ENCODE measurements around the gene MPIG6B. TPM values are rescaled to one million over a fixed set of nuclear protein-coding genes. Genes with fewer than 3 reads are reported as not detected.

The MPIG6B gene
- total RNA-seq, 1 donor from 2014 or later: not detected

GRCh38 chr6:31761343-31761742, 38.2 kb downstream of the MPIG6B start:
- Mint-ChIP-seq H3K36me3 (ENCODE audit: low read depth) (peaks cover 61% of the 10 kb centered on the region), H3K27ac (no peak overlapping the region), H3K9me3 (no peaks in the 10 kb centered on the region), H3K4me3 (ENCODE audit: low read depth) (no peak overlapping the region), H3K27me3 (ENCODE audit: low read depth) (no peaks in the 10 kb centered on the region), H3K4me1 (ENCODE audit: low read depth) (peaks cover 6% of the 10 kb centered on the region)
- intact Hi-C loops (cut with micrococcal nuclease): no loop called here
- DNase-seq (ENCODE audit: low spot score): no peak

- Mint-ChIP-seq H3K27me3 (ENCODE audit: low read depth) (no peaks in the 10 kb centered on the region), H3K36me3 (ENCODE audit: low read depth) (peaks cover 64% of the 10 kb centered on the region), H3K27ac (no peak within 1 kb of the TSS), H3K9me3 (no peaks in the 10 kb centered on the region), H3K4me1 (ENCODE audit: low read depth) (peaks cover 6% of the 10 kb centered on the region), H3K4me3 (ENCODE audit: low read depth) (no peak within 1 kb of the TSS)
- intact Hi-C loops (cut with micrococcal nuclease): no loop called here
- DNase-seq (ENCODE audit: low spot score): no peak
Measured at GRCh38 chr6:31762356-31762755, 39.2 kb downstream of the MPIG6B start, which contains the start of gene SAPCD1. Gene SAPCD1, plus strand, starts transcription at chr6:31762656. Its CDS starts 399 bp downstream, at chr6:31763055.

GRCh38 chr6:31762878-31763618, 39.9 kb downstream of the MPIG6B start:
- intact Hi-C loops (cut with micrococcal nuclease): no loop called here
- Mint-ChIP-seq H3K27me3 (ENCODE audit: low read depth) (no peaks in the 10 kb centered on the region), H3K4me1 (ENCODE audit: low read depth) (peaks cover 6% of the 10 kb centered on the region), H3K4me3 (ENCODE audit: low read depth) (no peak overlapping the region), H3K9me3 (no peaks in the 10 kb centered on the region), H3K36me3 (ENCODE audit: low read depth) (peaks cover 65% of the 10 kb centered on the region), H3K27ac (no peak overlapping the region)
- no peak for DNase-seq (ENCODE audit: low spot score)

- DNase-seq (ENCODE audit: low spot score): no peak
- Mint-ChIP-seq H3K27me3 (ENCODE audit: low read depth) (no peaks in the 10 kb centered on the region), H3K36me3 (ENCODE audit: low read depth) (peaks cover 62% of the 10 kb centered on the region), H3K27ac (peak overlapping the region; percentile 28), H3K4me1 (ENCODE audit: low read depth) (peaks cover 6% of the 10 kb centered on the region), H3K4me3 (ENCODE audit: low read depth) (no peak overlapping the region), H3K9me3 (no peaks in the 10 kb centered on the region)
- intact Hi-C loops (cut with micrococcal nuclease): no loop called here
Measured at GRCh38 chr6:31763619-31763940, 40.4 kb downstream of the MPIG6B start.

- no peaks in the 10 kb centered on the region for H3K9me3 Mint-ChIP-seq
- no peaks in the 10 kb centered on the region for H3K27me3 Mint-ChIP-seq (ENCODE audit: low read depth)
- H3K4me3 Mint-ChIP-seq (ENCODE audit: low read depth): no peak overlapping the region
- H3K27ac Mint-ChIP-seq: no peak overlapping the region
- H3K4me1 Mint-ChIP-seq (ENCODE audit: low read depth): peaks cover 3% of the 10 kb centered on the region
- H3K36me3 Mint-ChIP-seq (ENCODE audit: low read depth): peaks cover 56% of the 10 kb centered on the region
- intact Hi-C loops (cut with micrococcal nuclease): no loop called here
- DNase-seq (ENCODE audit: low spot score): no peak
Measured at GRCh38 chr6:31764198-31764597, 41.0 kb downstream of the MPIG6B start.

GRCh38 chr6:31765559-31765909, 42.4 kb downstream of the MPIG6B start:
- H3K4me1 Mint-ChIP-seq (ENCODE audit: low read depth): peaks cover 6% of the 10 kb centered on the region
- no peak for DNase-seq (ENCODE audit: low spot score)
- no peaks in the 10 kb centered on the region for H3K27me3 Mint-ChIP-seq (ENCODE audit: low read depth)
- peaks cover 45% of the 10 kb centered on the region for H3K36me3 Mint-ChIP-seq (ENCODE audit: low read depth)
- H3K27ac Mint-ChIP-seq: peak overlapping the region; percentile 63
- H3K4me3 Mint-ChIP-seq (ENCODE audit: low read depth): no peak overlapping the region
- no peaks in the 10 kb centered on the region for H3K9me3 Mint-ChIP-seq
- intact Hi-C loops (cut with micrococcal nuclease): no loop called here

- Mint-ChIP-seq H3K4me3 (ENCODE audit: low read depth) (no peak overlapping the region), H3K27me3 (ENCODE audit: low read depth) (no peaks in the 10 kb centered on the region), H3K27ac (no peak overlapping the region), H3K36me3 (ENCODE audit: low read depth) (peaks cover 41% of the 10 kb centered on the region), H3K4me1 (ENCODE audit: low read depth) (peaks cover 7% of the 10 kb centered on the region), H3K9me3 (no peaks in the 10 kb centered on the region)
- no peak for DNase-seq (ENCODE audit: low spot score)
- intact Hi-C loops (cut with micrococcal nuclease): no loop called here
Measured at GRCh38 chr6:31765910-31766794, 43.0 kb downstream of the MPIG6B start.

GRCh38 chr6:31767096-31767645, 44.0 kb downstream of the MPIG6B start:
- Mint-ChIP-seq H3K4me1 (ENCODE audit: low read depth) (peaks cover 13% of the 10 kb centered on the region), H3K4me3 (ENCODE audit: low read depth) (no peak overlapping the region), H3K27ac (no peak overlapping the region), H3K9me3 (no peaks in the 10 kb centered on the region), H3K27me3 (ENCODE audit: low read depth) (no peaks in the 10 kb centered on the region), H3K36me3 (ENCODE audit: low read depth) (peaks cover 39% of the 10 kb centered on the region)
- DNase-seq (ENCODE audit: low spot score): no peak
- intact Hi-C loops (cut with micrococcal nuclease): no loop called here

GRCh38 chr6:31768363-31769257, 45.4 kb downstream of the MPIG6B start:
- peaks cover 17% of the 10 kb centered on the region for H3K4me1 Mint-ChIP-seq (ENCODE audit: low read depth)
- intact Hi-C loops (cut with micrococcal nuclease): no loop called here
- peaks cover 27% of the 10 kb centered on the region for H3K36me3 Mint-ChIP-seq (ENCODE audit: low read depth)
- no peaks in the 10 kb centered on the region for H3K27me3 Mint-ChIP-seq (ENCODE audit: low read depth)
- H3K27ac Mint-ChIP-seq: no peak overlapping the region
- no peak for DNase-seq (ENCODE audit: low spot score)
- no peaks in the 10 kb centered on the region for H3K9me3 Mint-ChIP-seq
- no peak overlapping the region for H3K4me3 Mint-ChIP-seq (ENCODE audit: low read depth)

- H3K9me3 Mint-ChIP-seq: no peaks in the 10 kb centered on the region
- peaks cover 18% of the 10 kb centered on the region for H3K36me3 Mint-ChIP-seq (ENCODE audit: low read depth)
- H3K27me3 Mint-ChIP-seq (ENCODE audit: low read depth): no peaks in the 10 kb centered on the region
- peak; percentile 77 for DNase-seq (ENCODE audit: low spot score)
- H3K4me1 Mint-ChIP-seq (ENCODE audit: low read depth): peaks cover 15% of the 10 kb centered on the region
- intact Hi-C loops (cut with micrococcal nuclease): loop anchor here (2.0 to 5.0 kb wide), 2 partner anchors 39 to 62 kb away; no protein-coding TSS in a partner anchor
- H3K27ac Mint-ChIP-seq: no peak overlapping the region
- H3K4me3 Mint-ChIP-seq (ENCODE audit: low read depth): no peak overlapping the region
Measured at GRCh38 chr6:31769684-31770371, 46.7 kb downstream of the MPIG6B start.

- H3K4me3 Mint-ChIP-seq (ENCODE audit: low read depth): no peak overlapping the region
- intact Hi-C loops (cut with micrococcal nuclease): loop anchor here (2.0 to 5.0 kb wide), 2 partner anchors 40 to 61 kb away; no protein-coding TSS in a partner anchor
Measured at GRCh38 chr6:31770860-31771259, 47.7 kb downstream of the MPIG6B start.

GRCh38 chr6:31771992-31772358, 48.8 kb downstream of the MPIG6B start:
- Mint-ChIP-seq H3K27ac (peak overlapping the region; percentile 42), H3K36me3 (ENCODE audit: low read depth) (peaks cover 8% of the 10 kb centered on the region), H3K4me1 (ENCODE audit: low read depth) (peaks cover 28% of the 10 kb centered on the region), H3K27me3 (ENCODE audit: low read depth) (no peaks in the 10 kb centered on the region), H3K9me3 (no peaks in the 10 kb centered on the region), H3K4me3 (ENCODE audit: low read depth) (no peak overlapping the region)
- no peak for DNase-seq (ENCODE audit: low spot score)
- intact Hi-C loops (cut with micrococcal nuclease): loop anchor here (2.0 to 5.0 kb wide), 2 partner anchors 41 to 60 kb away; no protein-coding TSS in a partner anchor

More at GRCh38 chr6:31770860-31771259, 47.7 kb downstream of the MPIG6B start:
- no peak for DNase-seq (ENCODE audit: low spot score)
- Mint-ChIP-seq H3K27ac (no peak overlapping the region), H3K27me3 (ENCODE audit: low read depth) (no peaks in the 10 kb centered on the region), H3K36me3 (ENCODE audit: low read depth) (peaks cover 12% of the 10 kb centered on the region), H3K9me3 (no peaks in the 10 kb centered on the region), H3K4me1 (ENCODE audit: low read depth) (peaks cover 22% of the 10 kb centered on the region)
